ENCODE results near the gene FUT3.
"Not testable (repeated sequence)": the region's sequence is repeated elsewhere in the genome, so short reads cannot be mapped to it uniquely, and the experiment has no call there.

Gene FUT3

GRCh38 chr19:5844456-5845433 lies 6.5 kb downstream of the FUT3 start:
- Histone ChIP-seq H3K79me2 (ENCODE audit: insufficient read depth, low read length) (no peaks in the 10 kb centered on the region), H2AFZ (ENCODE audit: low read depth, low read length, severe bottlenecking) (no peak overlapping the region), H3K36me3 (ENCODE audit: low read length) (no peaks in the 10 kb centered on the region), H3K27ac (ENCODE audit: low read depth, low read length) (no peak overlapping the region), H3K27me3 (ENCODE audit: low read length) (no peaks in the 10 kb centered on the region), H3K9ac (ENCODE audit: low read length) (no peak overlapping the region), H3K4me2 (ENCODE audit: low read depth, low read length, poor library complexity, severe bottlenecking) (no peak overlapping the region), H3K9me2 (replicated peaks; ENCODE audit: insufficient read depth, low read length) (no peaks in the 10 kb centered on the region), H3K4me3 (ENCODE audit: insufficient read depth, low read length, poor library complexity, severe bottlenecking) (no peak overlapping the region), H3F3A (ENCODE audit: insufficient read depth) (no peaks in the 10 kb centered on the region), H4K20me1 (ENCODE audit: low read depth, low read length) (no peaks in the 10 kb centered on the region), H3K9me3 (ENCODE audit: insufficient read depth, low read length) (no peaks in the 10 kb centered on the region)
- no peak for TF ChIP-seq CTCF (IDR thresholded peaks at IDR 0.05; ENCODE audit: insufficient read depth, low read length, poor library complexity, severe bottlenecking)
- TF ChIP-seq EZH2phosphoT487 (conservative IDR thresholded peaks at IDR 0.05; ENCODE audit: low read length), result no peak

- no peaks in the 10 kb centered on the region for H3K79me2 ChIP-seq (ENCODE audit: insufficient read depth, low read length)
- H3K4me2 ChIP-seq (ENCODE audit: low read depth, low read length, poor library complexity, severe bottlenecking), result no peak overlapping the region
- H3K9ac ChIP-seq (ENCODE audit: low read length), result no peak overlapping the region
- H3K9me3 ChIP-seq (ENCODE audit: insufficient read depth, low read length), result no peaks in the 10 kb centered on the region
- H2AFZ ChIP-seq (ENCODE audit: low read depth, low read length, severe bottlenecking), result no peak overlapping the region
- H3K36me3 ChIP-seq (ENCODE audit: low read length), result no peaks in the 10 kb centered on the region
- H4K20me1 ChIP-seq (ENCODE audit: low read depth, low read length), result no peaks in the 10 kb centered on the region
- no peaks in the 10 kb centered on the region for H3F3A ChIP-seq (ENCODE audit: insufficient read depth)
- H3K27ac ChIP-seq (ENCODE audit: low read depth, low read length), result no peak overlapping the region
- H3K27me3 ChIP-seq (ENCODE audit: low read length), result no peaks in the 10 kb centered on the region
- no peak overlapping the region for H3K4me3 ChIP-seq (ENCODE audit: insufficient read depth, low read length, poor library complexity, severe bottlenecking)
- no peak for TF ChIP-seq EZH2phosphoT487 (conservative IDR thresholded peaks at IDR 0.05; ENCODE audit: low read length)
- TF ChIP-seq CTCF (IDR thresholded peaks at IDR 0.05; ENCODE audit: insufficient read depth, low read length, poor library complexity, severe bottlenecking), result no peak
- H3K9me2 ChIP-seq (replicated peaks; ENCODE audit: insufficient read depth, low read length), result no peaks in the 10 kb centered on the region
These were observed 7.8 kb downstream of the FUT3 start for GRCh38 chr19:5843295-5843927.

DNA sequence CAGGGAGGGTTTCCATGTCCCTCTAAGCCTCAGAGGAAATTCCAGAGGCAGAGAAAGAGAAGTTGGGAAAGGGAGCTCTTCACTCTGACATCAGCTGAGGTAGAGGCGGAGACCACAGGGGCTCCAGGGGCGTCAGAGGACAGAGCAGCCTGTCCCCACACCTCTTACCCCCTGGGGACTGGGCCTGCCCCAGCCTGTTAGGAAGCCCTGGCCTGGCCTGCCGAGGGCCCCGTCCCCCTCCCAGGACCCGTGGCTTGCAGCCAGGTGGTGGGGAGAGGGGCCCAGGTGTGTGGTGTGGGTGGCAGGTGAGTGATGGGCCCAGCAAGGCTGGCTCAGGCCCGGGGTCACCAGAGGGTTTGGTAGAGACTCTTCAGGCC lies 9.5 kb downstream of the FUT3 start:
- H3K79me2 ChIP-seq (ENCODE audit: insufficient read depth, low read length); H3K9me2 ChIP-seq (replicated peaks; ENCODE audit: insufficient read depth, low read length); H3K27me3 ChIP-seq (ENCODE audit: low read length); H4K20me1 ChIP-seq (ENCODE audit: low read depth, low read length); H3F3A ChIP-seq (ENCODE audit: insufficient read depth); H3K9me3 ChIP-seq (ENCODE audit: insufficient read depth, low read length); H3K4me2 ChIP-seq (ENCODE audit: low read depth, low read length, poor library complexity, severe bottlenecking); H3K27ac ChIP-seq (ENCODE audit: low read depth, low read length); H3K9ac ChIP-seq (ENCODE audit: low read length); H3K4me3 ChIP-seq (ENCODE audit: insufficient read depth, low read length, poor library complexity, severe bottlenecking); H2AFZ ChIP-seq (ENCODE audit: low read depth, low read length, severe bottlenecking); H3K36me3 ChIP-seq (ENCODE audit: low read length): not testable (repeated sequence)

Data from SU-DHL-6 (cell line).